DLD1 (cell line): Measurements from ENCODE around the gene HELLS.
"Not testable (repeated sequence)": the region's sequence is repeated elsewhere in the genome, so short reads cannot be mapped to it uniquely, and the experiment has no call there.

ENCODE experiments used
- in situ Hi-C: cut with HindIII; loops from 2 replicates; pipeline ENCODE4 v1.10.0; 2017; ENCODE audit warnings: low sequenced_read_pairs

The HELLS gene

DNA sequence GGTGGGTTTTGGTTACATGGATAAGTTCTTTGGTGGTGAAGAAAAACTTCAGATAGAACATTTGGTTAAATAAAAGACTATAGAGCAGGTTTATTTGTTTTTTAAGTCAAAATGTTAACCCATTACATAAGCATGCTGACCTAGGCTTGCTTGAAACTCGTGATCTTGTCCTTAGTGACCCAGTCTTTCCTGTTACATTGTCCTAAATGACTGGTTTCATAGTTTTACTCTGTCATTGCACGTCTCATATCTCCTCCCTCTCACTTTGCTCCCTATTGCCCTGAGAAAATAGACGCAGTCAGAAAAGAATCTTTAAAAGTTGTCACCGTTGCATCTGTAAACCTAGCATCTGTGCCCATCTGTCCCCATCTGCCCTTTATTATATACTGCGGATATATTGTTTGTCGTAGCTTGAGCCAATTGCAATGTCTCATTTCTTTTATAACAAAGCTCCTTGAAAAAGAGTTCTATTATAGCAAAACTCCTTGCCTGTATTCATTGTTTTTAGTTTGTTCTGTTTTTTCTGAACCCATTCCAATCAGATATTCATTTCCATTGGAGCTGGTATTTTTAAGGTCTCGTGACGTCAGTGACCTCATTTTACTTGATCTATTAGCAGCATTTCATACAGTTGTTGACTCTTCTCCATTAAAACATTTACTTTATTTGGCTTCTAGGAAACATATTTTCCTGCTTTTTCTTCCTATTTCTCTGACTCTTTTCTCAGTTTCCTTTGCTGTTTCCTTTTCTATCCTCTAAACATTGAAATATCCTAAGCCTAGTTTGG, 57.3 kb downstream of the HELLS start:
- in situ Hi-C loops, result no loop called here

DNA sequence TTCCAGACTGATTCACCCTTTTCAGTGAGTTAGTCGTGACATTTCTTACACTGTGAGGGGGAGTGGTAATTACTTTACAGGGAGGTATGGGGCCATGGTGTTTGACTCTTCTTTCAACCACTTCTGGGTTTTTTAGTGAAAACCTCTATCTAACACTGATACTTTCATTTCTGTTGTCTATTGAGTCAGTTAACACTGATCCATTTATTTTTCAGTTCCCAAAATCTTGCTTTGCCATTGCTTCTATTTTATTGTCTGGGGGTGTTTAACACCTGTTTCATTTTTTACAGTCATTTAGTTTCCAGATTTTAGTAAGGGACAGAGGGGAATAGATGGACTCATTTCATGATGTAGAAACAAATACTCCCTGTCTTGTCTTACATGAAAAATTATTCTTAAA, 61.5 kb downstream of the HELLS start:
- in situ Hi-C loops, result no loop called here

DNA sequence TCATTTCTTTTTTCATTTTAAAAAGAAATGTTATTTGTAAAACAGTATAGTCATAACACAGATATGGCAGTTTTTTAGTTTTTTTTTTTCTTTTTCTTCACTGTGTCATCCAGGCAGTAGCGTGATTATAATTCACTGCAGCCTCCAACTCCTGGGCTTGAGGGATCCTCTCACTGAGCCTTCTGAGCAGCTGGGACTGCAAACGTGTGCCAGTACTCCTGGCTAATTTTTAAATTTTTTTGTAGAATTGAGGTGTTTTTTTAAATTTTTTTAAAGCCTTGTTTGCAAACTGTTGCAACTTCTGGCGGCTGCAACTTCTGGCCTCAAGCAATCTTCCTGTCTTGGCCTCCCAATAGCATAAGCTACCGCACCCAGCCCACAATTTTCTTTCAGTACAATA, 63.0 kb downstream of the HELLS start:
- in situ Hi-C loops, result no loop called here

DNA sequence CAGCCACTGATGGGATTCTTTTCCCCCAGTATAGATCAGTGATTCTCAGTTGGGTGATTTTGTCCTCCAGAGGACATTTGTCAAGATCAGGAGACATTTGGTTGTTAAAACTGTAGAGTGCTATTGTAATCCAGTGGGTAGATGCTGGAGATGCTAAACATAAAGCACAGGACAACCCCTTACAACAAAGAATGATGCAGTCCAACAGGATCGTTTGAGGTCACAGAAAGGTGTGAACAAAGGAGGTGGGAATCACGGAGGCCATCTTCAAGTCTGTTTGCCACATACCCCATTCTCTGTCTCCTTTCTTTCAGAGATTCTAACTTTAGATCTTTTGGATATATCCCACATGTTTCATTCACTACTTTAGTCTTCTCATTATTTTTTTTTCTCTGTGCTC, 69.0 kb downstream of the HELLS start:
- in situ Hi-C loops, result no loop called here

DNA sequence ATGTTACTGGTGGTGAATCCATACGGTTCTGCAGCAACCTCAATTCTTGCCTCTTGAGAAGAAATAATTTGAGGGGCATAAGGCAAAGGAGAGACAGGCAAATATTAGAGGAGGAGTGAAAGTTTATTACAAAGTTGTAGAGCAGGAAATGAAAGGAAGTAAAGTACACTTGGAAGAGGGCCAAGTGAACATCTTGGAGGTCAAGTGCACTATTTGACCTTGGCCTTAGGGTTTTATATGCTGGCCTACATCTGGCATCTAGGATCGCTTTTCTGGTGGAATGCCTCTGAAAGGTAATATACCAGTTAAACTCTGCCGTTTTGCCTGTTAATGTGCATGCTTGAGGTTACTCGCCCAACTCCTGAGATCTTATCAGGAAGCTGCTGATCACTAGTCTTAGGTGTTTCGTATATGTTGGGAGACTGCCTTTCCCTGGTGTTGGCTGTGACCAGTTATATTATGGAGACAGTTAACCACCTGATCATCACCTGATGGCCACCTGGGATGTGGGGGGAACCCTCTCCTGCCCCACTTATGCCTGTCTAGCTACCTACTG, 71.9 kb downstream of the HELLS start:
- in situ Hi-C loops, result no loop called here

DNA sequence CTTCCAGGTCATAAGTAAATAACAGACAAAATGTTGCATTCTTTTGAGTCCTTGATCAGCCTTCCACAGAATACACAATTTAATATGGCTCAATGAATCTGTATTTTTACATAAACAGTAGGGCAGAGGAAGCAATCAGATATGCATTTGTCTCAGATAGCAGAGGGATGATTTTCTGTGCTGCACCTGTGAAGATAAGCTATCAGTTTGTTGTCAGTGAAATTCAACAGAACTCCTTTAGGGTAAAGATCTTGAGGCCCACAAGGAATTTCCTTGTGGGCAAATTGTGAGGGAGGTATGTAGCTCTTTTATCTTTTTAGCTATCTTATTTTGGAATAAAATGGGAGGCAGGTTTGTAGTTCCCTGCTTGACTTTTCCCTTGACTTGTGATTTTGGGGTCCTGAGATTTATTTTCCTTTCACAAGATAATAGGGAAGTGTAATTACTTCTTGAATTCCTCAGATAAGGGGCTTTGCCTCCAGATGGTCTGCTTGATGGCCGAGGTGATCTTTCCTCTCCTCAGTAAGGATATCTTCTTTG, 77.1 kb downstream of the HELLS start:
- in situ Hi-C loops, result no loop called here

DNA sequence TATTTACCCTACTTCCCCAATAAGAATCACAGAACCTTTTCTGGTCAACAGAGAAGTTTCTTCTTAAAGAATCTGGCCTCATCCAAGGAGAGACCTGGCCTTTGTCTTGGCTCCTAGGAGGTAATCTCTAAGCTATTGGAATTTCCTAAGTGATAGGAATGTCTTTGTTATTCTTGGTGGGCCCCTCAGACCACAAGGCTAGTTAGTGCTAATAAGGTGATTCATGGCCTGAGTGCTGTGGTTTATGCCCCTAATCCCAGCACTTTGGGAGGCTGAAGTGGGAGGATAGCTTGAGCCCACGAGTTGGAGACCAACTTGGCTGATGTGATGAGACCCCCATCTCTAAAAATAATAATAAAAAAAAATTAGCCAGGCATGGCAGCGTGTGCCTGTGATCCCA, 78.0 kb downstream of the HELLS start:
- in situ Hi-C loops, result no loop called here

DNA sequence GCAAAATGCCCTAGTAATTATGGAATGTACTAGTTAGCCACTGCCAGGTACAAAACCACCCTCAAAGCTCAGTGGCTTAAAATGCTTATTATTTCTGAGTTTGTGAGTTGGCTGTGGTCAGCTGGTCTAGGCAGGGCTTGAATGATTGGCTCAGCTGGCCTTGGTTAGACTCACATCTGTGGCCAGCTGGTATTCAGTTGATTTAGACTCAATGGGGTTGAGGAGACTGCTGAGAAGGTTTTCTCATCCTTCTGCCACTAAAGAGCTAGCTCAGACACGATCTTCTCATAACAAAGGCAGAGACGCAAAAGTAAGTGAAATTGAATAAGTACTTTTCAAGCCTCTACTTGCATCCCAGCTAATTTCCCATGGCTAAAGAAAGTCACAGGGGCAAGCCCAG, 80.9 kb downstream of the HELLS start:
- in situ Hi-C loops, result no loop called here

DNA sequence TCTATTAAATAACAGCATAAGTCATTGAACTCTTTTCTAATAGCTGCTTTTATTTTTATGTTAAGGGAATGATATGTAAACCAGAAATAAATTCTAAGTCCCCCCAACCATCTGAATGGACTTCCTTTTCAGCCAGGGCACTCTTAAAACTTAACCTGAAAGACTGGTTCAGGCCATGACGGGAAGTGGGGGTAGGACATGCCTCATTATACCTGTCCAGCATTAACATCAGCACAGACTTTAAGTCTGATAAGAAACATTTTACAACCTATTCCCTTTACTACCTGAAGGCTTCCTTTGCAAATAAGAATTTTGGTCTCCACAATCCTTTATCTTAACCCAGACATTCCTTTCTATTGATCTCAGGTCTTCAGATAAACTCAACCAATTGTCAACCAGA, 81.9 kb downstream of the HELLS start:
- in situ Hi-C loops, result no loop called here

DNA sequence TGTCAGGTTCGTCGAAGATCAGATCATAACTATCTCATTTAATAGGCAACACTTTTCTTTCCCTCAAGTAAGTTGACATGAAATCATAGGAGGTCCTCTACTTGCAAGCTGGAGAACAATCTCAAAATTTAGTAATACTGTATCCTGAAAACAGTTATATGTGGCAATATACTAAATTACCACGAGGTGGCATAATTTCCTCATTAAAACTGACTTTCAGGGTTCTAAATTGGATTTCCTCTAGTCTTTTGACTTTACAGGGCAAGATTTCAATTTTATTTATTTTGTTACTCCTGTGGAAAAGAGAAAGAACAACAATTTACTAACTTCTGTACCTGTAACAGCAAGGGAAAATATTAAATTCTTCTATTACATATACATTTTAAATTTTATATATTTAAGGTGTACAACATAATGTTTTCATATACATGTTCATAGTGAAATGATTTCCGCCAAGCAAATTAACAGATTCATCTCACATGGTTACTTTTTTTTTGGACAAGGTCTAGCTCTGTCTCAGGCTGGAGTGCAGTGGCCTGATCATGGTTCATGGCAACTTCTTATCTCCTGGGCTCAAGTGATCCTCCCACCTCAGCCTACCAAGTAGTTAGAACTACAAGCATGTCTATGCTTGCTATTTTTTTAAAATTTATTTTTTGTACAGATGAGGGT, 84.6 kb downstream of the HELLS start:
- in situ Hi-C loops, result no loop called here

DNA sequence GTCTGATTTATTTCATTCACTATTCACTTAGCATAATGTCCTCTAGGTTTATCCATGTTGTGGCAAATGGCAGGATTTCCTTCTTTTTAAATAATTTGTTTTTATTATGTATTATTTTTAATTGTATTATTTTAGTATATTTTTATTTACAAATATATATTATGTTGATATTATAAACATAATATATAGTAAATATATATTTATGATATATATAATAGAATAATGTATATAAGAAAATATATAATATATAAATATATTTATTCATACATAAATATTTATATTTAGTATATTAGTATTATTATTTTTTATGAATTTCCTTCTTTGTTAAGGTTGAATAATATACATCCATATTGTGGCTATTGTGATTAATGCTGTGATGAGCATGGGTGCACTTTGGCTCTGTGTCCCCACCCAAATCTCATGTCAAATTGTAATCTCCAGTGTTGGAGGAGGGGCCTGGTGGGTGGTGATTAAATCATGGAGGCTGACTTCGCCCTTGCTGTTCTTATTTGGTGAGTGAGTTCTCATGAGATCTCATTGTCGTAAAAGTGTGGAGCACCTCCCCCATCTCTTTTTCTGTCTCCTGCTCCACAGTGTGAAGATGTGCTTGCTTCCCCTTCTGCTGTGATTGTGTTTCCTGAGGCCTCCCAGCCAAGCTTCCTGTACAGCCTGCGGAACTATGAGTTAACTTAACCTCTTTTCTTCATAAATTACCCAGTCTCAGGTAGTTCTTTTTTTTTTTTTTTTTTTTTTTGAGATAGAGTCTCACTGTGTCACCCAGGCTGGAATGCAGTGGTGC, 85.7 kb downstream of the HELLS start:
- in situ Hi-C loops, result no loop called here

DNA sequence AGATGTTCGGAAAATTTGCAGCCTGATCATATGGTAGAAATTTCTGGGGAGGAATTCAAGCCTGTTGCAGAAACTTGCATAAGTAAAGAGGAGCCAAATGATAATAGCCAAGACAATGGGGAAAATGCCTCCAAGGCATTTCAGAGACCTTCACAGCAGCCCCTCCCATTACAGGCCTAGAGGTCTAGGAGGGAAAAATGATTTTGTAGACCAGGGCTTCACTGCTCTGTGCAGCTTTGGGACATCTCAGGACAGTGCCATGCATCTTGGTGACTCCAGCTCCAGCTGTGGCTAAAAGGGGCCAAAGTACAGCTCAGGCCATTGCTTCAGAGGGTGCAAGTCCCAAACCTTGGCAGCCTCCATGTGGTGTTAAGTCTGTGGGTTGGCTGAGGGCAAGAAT, 87.4 kb downstream of the HELLS start:
- in situ Hi-C loops, result no loop called here

DNA sequence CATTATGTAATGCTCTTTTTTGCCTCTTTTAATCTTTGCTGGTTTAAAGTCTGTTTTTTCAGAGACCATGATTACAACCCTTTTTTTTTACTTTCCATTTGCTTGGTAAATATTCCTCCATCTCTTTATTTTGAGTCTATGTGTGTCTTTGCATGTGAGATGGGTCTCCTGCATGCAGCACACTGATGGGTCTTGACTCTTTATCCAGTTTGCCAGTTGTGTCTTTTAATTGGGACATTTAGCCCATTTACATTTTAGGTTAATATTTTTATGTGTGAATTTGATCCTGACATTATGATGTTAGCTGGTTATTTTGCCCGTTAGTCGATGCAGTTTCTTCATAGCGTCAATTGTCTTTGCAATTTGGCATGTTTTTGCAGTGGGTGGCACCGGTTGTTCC, 92.5 kb downstream of the HELLS start:
- in situ Hi-C loops, result not testable (repeated sequence)

DNA sequence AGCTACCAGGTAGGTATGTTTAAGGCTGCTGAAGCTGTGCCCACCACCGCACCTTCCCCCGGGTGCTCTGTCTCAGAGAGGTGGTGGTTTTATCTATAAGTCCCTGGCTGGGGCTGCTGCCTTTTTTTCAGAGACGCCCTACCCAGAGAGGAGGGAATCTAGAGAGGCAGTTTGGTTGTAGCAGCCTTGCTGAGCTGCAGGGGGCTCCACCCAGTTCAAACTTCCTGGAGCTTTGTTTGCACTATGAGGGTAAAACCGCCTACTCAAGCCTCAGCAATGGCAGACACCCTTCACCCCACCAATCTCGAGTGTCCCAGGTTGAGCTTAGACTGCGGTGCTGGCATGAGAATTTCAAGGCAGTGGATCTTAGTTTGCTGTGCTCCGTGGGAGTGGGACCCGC, 94.3 kb downstream of the HELLS start:
- in situ Hi-C loops, result no loop called here

DNA sequence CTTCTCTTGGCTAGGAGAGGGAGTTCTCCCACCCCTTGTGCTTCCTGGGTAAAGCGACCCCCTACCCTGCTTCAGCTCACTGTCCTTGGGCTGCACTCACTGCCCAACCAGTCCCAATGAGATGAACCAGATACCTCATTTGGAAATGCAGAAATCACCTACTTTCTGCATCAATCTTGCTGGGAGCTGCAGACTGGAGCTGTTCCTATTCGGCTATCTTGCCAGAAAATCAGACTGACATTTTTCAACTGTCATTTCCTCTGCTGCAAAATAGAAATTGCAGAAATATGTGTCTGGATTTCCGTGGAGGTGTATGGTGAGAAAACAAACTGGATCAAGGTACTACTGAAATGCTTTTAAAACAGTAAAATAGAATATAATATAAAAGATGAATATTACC, 95.0 kb downstream of the HELLS start:
- in situ Hi-C loops, result no loop called here

DNA sequence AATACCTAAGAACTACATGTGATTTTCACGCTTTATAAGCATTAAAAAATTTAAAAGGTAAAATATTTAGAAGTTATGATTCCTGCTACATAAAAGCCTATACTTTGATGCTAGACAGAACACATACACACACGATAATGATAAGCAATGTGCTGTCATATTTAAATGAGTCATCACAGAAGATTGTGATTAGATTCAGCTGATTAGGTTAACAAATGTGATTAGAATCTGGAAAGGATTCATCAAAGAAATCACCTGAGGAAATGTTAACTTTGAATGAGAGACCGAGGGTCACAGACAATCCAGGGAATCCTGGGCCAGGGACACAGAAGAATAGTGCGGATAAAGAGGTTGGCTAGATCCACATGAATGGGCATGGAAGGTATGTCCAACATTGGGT, 95.9 kb downstream of the HELLS start:
- in situ Hi-C loops, result no loop called here

DNA sequence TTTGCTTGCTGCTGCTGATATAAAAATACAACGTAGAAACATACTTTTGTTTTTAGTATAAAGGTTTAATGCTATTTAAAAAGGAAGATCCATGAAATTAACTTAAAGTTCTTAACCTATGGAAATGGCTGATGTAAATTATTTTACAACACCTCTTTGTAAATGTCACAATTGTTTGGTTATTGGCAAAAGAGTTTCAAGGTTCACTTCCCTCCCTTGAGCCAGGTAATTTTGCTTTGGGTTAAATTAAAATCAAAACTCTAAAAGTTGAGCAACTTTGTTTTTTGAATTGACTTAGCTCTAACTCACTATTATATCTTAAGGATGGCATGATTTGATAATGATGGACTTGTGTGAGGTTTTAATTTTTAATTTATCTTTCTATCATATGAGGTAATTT, 98.8 kb downstream of the HELLS start:
- in situ Hi-C loops, result no loop called here

DNA sequence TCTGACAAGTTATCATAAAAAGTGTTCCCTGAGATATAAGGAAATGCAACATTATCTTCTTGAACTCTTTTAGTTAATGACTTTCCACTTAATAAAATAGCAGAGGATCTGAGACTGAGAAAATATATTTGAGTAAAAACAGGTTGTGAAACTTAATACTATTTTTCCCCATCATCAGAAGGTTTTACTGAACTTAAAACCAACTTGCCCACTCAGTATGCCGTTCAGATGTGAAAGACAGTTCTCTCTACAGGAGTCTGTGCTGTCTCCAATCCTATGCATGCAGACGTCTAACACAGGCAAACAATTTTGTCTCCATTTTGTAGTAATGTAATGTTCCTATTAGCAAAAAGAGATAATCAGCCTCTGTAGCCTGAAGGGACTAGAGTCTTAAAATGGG, 99.7 kb downstream of the HELLS start:
- in situ Hi-C loops, result no loop called here
